GM15510 (cell line): ENCODE measurements around the gene UNCX.

Source experiments
- POLR2A ChIP-seq: IDR thresholded peaks from 3 replicates; pipeline ENCODE4 v1.6.1; 2011; ENCODE audit warnings: borderline replicate concordance; ENCODE audit not compliant: insufficient read length; ENCODE audit errors: extremely low read depth

The UNCX gene

GRCh38 chr7:1214516-1214915 lies 18.2 kb upstream of the UNCX start:
- no peak for TF ChIP-seq POLR2A

GRCh38 chr7:1218541-1219165 lies 14.0 kb upstream of the UNCX start:
- no peak for TF ChIP-seq POLR2A

- TF ChIP-seq POLR2A = no peak
Measured at GRCh38 chr7:1219498-1219897, 13.2 kb upstream of the UNCX start.

- TF ChIP-seq POLR2A = no peak
Measured at GRCh38 chr7:1220000-1220726, 12.5 kb upstream of the UNCX start.

- no peak for TF ChIP-seq POLR2A
Measured at GRCh38 chr7:1220977-1221745, 11.5 kb upstream of the UNCX start.

- no peak for TF ChIP-seq POLR2A
Measured at GRCh38 chr7:1223196-1223981, 9.3 kb upstream of the UNCX start.

- no peak for TF ChIP-seq POLR2A
Measured at GRCh38 chr7:1224086-1224716, 8.5 kb upstream of the UNCX start.

- TF ChIP-seq POLR2A = no peak
Measured at GRCh38 chr7:1225030-1225429, 7.6 kb upstream of the UNCX start.

- TF ChIP-seq POLR2A = no peak
Measured at GRCh38 chr7:1225441-1226185, 7.1 kb upstream of the UNCX start.

GRCh38 chr7:1226186-1226901 lies 6.3 kb upstream of the UNCX start:
- TF ChIP-seq POLR2A = no peak

- TF ChIP-seq POLR2A = no peak
Measured at GRCh38 chr7:1227071-1227804, 5.4 kb upstream of the UNCX start.

- TF ChIP-seq POLR2A = no peak
Measured at GRCh38 chr7:1227814-1228544, 4.7 kb upstream of the UNCX start.
